ENCODE data around the gene STX10.
"Not testable (repeated sequence)": the region's sequence is repeated elsewhere in the genome, so short reads cannot be mapped to it uniquely, and the experiment has no call there.

STX10 gene, protein sequence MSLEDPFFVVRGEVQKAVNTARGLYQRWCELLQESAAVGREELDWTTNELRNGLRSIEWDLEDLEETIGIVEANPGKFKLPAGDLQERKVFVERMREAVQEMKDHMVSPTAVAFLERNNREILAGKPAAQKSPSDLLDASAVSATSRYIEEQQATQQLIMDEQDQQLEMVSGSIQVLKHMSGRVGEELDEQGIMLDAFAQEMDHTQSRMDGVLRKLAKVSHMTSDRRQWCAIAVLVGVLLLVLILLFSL

GRCh38 chr19:13150187-13150930 is at the start of gene STX10, which contains the start of gene IER2:
Gene STX10, minus strand, starts transcription at chr19:13150375. Its CDS starts 202 bp downstream, at chr19:13150173.
Gene IER2, plus strand, starts transcription at chr19:13150411. Its CDS starts 2,776 bp downstream, at chr19:13153187.
- peak; percentile 84 for DNase-seq

- no peak for DNase-seq
Measured at GRCh38 chr19:13198634-13199033, 48.5 kb upstream of the STX10 start.

GRCh38 chr19:13195678-13196077 is 45.5 kb upstream of the STX10 start:
- no peak for DNase-seq

DNA sequence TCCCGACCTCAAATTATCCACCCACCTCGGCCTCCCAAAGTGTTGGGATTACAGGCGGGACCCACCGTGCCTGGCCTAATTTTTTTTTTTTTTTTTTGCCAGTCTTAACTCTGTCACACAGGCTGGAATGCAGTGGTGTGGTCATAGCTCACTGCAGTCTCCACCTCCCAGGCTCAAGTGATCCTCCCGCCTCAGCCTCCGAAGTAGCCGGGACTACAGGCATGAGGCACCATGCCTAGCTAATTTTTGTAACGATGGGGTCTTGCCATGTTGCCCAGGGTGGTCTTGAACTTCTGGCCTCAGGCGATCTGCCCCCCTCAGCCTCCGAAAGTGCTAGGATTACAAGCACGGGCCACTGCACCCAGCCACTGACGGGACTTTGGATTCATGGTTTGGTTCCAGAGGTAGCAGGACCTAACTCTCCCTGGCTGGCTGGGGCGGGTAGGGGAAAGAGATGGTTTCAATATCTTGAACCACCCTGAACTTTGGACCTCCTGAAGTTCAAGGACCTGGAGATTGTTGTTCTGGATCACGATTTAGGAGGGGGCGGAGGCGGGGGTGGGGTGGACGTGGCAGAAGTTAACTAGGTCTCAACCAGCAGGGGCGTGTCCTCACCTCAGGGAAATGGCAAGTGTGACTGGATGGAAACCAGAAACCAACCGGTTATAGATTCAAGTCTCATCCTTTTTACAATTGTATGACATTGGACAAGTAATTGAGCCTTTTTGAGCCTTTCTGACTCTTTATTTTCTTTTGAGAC is 40.8 kb upstream of the STX10 start:
- DNase-seq = no peak

DNA sequence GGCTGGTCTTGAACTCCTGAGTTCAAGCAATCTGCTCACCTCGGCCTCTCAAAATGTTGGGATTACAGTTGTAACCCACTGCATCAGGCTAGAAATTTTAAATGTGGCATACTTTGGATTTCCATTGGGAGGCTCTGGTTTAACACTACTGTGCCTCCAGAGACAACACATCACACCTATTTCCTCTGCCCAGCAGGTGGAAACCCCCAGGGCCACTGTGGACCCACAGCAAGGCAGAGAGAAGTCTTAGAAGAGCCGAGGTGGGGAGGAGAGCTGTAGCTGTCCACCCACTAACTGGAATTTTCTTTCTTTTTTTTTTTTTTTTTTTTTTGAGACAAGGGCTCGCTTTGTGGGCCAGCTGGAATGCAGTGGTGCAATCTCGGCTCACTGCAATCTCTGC is 39.4 kb upstream of the STX10 start:
- no peak for DNase-seq

DNA sequence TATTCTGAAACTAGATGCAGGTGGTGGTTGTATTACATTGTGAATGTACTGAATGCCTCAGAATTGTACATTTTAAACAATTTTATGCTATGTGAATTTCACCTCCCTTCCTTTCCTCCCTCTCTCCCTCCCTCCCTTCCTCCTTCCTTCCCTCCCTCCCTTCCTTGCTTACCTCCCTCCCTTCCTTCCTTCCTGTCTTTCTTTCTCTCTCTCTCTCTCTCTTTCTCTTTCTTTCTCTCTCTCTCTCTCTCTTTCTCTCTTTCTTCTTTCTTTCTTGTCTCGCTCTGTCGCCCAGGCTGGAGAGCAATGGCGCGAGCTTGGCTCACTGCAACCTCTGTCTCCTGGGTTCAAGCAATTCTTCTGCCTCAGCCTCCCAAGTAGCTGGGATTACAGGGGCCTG is 37.2 kb upstream of the STX10 start:
- DNase-seq = no peak

DNA sequence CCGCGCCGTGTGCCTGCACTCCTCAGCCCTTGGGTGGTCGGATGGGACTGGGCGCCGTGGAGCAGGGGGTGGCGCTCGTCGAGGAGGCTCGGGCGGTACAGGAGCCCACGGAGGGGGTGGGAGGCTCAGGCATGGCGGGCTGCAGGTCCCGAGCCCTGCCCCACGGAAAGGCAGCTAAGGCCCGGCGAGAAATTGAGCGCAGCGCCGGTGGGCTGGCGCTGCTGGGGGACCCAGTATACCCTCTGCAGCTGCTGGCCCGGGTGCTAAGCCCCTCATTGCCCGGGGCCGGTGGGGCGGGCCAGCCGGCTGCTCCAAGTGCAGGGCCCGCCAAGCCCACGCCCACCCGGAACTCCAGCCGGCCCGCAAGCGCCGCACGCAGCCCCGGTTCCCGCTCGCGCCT is 36.5 kb upstream of the STX10 start:
- DNase-seq = not testable (repeated sequence)

- not testable (repeated sequence) for DNase-seq
Measured at GRCh38 chr19:13185763-13186657, 35.8 kb upstream of the STX10 start.

- not testable (repeated sequence) for DNase-seq
Measured at GRCh38 chr19:13184926-13185325, 34.8 kb upstream of the STX10 start.

DNA sequence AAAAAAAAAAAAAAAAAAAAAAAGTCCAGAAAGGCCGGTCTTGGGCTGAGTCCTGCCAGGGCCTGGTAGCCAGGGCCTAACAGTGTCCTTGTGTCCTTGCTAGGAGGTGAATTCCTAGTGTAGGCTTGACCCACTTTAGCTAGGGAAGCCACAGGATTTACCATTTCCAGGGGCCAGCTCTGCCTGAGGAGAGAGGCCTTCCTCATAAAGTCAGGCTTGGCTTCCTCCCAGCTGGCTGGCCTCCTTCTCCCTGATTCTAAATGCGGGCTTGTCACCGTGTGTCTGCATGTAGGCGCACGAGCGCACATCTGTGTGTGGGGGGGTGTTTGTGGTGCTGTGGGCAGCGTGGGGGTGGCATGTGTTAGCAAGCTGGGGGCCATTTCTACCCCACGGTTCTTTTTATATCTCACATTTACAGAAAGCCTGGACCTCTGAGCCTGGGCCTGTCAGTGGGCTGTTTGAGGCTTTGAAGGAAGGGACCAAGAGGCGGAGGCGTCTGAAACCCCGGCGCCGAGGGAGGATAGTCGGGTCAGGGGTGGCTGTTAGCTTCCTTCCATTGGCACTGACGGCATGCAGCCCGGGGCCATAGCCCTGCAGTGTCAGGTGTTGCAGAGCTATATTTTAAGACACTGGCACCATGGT is 31.7 kb upstream of the STX10 start:
- peak; percentile 55 for DNase-seq

- DNase-seq = not testable (repeated sequence)
Measured at GRCh38 chr19:13178291-13178690, 28.1 kb upstream of the STX10 start.

DNA sequence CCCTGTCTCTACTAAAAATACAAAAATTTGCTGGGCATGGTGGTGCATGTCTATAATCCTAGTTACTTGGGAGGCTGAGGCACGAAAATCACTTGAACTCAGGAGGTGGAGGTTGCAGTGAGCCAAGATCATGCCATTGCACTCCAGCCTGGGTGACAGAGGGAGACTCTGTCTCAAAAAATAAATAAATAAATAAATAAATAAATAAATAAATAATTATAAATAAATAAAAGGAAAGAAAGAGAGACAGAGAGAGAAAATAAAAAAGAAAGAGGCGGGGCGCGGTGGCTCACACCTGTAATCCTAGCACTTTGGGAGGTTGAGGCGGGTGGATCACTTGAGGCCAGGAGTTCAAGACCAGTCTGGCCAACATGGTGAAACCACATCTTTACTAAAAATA is 27.4 kb upstream of the STX10 start:
- DNase-seq = not testable (repeated sequence)

DNA sequence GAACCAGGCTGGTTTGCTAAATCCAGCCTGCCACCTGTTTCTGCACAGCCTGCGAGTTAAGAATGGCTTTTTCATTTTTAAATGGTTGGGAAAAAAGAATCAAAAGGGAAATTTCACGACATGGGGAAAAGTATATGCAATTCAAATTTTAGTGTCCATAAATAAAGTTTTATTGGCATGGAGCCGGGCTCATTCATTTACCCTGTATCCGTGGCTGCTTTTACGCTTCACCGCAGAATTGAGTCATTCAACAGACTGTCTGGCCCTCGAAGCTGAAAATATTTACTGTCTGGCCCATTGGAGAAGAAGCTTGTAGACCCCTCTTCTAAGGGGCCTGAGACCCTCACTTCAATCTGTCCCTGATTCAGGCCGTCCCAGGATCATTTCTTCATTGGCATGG is 26.2 kb upstream of the STX10 start:
- no peak for DNase-seq

- DNase-seq = no peak
Measured at GRCh38 chr19:13173139-13173737, 23.1 kb upstream of the STX10 start.

GRCh38 chr19:13172346-13173138 is 22.4 kb upstream of the STX10 start:
- DNase-seq = no peak

GRCh38 chr19:13171146-13171545 is 21.0 kb upstream of the STX10 start:
- DNase-seq = no peak

GRCh38 chr19:13169769-13170168 is 19.6 kb upstream of the STX10 start:
- DNase-seq = no peak

- not testable (repeated sequence) for DNase-seq
Measured at GRCh38 chr19:13166151-13166550, 16.0 kb upstream of the STX10 start.

GRCh38 chr19:13165162-13165997 is 15.2 kb upstream of the STX10 start:
- no peak for DNase-seq

Measured in GF-D8 (cell line).